ENCODE measurements around the gene TIGD3.

TIGD3 gene

GRCh38 chr11:65351511-65351910 is 3.0 kb upstream of the TIGD3 start:
- no peaks in the 10 kb centered on the region for H3K27me3 Mint-ChIP-seq
- no peaks in the 10 kb centered on the region for H3K9me3 Mint-ChIP-seq
- H3K27ac Mint-ChIP-seq: peak overlapping the region; percentile 46
- peaks cover 15% of the 10 kb centered on the region for H3K4me1 Mint-ChIP-seq (ENCODE audit: low read depth)
- H3K4me3 Mint-ChIP-seq: no peak overlapping the region
- peaks cover 33% of the 10 kb centered on the region for H3K36me3 Mint-ChIP-seq (ENCODE audit: low read depth)

DNA sequence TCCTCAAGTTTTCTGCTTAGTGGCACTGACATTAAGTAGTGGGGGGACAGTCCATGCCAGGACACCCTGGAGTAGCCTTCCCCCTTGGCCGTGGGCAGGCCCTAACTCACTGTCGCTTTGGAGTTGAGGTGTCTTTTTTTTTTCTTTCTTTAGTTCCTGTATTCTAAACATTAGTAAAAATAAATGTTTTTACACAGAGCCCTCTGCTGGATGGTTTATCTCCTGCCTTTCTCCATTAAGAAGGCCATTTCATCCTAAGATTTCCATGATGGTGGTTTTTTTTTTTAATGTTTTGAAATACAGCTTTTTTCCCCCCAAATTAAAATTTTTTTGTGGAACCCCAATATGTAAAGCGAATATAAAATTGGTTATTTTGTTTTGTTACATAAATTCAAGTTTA is 1.8 kb upstream of the TIGD3 start:
- H3K4me1 Mint-ChIP-seq (ENCODE audit: low read depth): peaks cover 15% of the 10 kb centered on the region
- H3K36me3 Mint-ChIP-seq (ENCODE audit: low read depth): peaks cover 30% of the 10 kb centered on the region
- no peak overlapping the region for H3K4me3 Mint-ChIP-seq
- no peaks in the 10 kb centered on the region for H3K9me3 Mint-ChIP-seq
- H3K27me3 Mint-ChIP-seq: no peaks in the 10 kb centered on the region
- H3K27ac Mint-ChIP-seq: no peak overlapping the region

- no peaks in the 10 kb centered on the region for H3K9me3 Mint-ChIP-seq
- peaks cover 30% of the 10 kb centered on the region for H3K36me3 Mint-ChIP-seq (ENCODE audit: low read depth)
- H3K27me3 Mint-ChIP-seq: no peaks in the 10 kb centered on the region
- H3K27ac Mint-ChIP-seq: no peak overlapping the region
- H3K4me1 Mint-ChIP-seq (ENCODE audit: low read depth): peaks cover 15% of the 10 kb centered on the region
- H3K4me3 Mint-ChIP-seq: no peak overlapping the region
Observed at GRCh38 chr11:65353376-65353775, 1.2 kb upstream of the TIGD3 start.

DNA sequence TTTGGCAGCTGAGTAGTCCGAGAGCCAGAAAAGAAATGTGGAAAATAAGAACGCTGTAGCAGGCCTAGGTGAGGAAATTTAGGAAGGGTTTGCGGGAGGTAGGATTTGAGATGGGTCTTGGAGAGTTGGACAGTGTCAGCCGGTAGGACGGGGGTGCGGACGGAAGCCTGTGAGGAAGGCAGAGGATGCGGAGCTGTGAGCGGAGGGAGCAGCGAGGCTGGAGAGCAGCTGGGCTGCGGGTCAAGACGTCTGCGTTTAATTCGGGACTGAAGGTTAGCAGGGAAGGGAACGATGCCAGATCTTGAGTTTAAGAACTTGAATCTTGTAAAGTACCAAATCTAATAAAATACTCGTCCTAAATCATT is 669 bp upstream of the TIGD3 start:
- H3K4me1 Mint-ChIP-seq (ENCODE audit: low read depth): peaks cover 15% of the 10 kb centered on the region
- H3K4me3 Mint-ChIP-seq: peak overlapping the region; percentile 30
- no peak overlapping the region for H3K27ac Mint-ChIP-seq
- H3K9me3 Mint-ChIP-seq: no peaks in the 10 kb centered on the region
- no peaks in the 10 kb centered on the region for H3K27me3 Mint-ChIP-seq
- peaks cover 26% of the 10 kb centered on the region for H3K36me3 Mint-ChIP-seq (ENCODE audit: low read depth)

DNA sequence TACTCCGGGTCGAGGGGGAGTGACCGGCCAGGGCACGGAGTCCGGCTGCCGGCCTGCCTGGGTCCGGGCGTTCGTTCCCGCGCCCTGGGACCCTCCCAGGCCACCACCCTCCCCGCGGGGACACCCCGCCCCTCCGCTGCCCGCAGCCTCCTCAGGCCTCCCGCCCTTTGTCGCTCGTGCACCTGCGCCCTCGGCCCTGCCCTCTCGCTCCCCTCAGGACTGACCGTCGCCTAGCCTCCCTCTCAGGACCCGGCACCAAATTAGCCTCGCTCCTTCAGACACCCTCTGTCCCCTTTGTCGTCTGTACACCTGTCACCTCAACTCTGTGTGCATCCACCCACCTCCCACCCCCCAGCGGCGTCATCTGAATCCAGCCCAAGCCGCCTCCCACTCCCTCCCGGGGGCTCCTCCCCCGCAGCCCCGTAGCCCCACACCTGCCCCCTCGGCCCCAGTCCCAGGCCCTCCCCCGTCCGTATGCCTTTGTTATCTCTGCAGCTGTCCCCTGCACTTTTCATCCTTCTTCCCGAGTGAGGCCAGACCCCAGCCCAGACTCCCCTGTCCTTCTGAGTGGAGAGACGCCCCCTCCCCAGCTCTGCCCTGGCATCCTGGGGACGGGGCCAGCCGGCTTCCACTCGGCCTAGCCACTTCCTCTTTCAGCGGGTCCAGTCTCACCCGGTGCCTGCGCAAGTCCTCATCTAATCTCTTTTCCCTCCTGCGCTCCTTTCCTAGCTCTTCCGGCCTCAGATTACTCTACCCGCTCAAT is 643 bp downstream of the TIGD3 start:
- H3K27me3 Mint-ChIP-seq: no peaks in the 10 kb centered on the region
- peaks cover 15% of the 10 kb centered on the region for H3K4me1 Mint-ChIP-seq (ENCODE audit: low read depth)
- H3K27ac Mint-ChIP-seq: no peak overlapping the region
- peaks cover 16% of the 10 kb centered on the region for H3K36me3 Mint-ChIP-seq (ENCODE audit: low read depth)
- H3K9me3 Mint-ChIP-seq: no peaks in the 10 kb centered on the region
- H3K4me3 Mint-ChIP-seq: peak overlapping the region; percentile 86

- no peak overlapping the region for H3K27ac Mint-ChIP-seq
- H3K4me3 Mint-ChIP-seq: peak overlapping the region; percentile 86
- H3K9me3 Mint-ChIP-seq: no peaks in the 10 kb centered on the region
- peaks cover 15% of the 10 kb centered on the region for H3K4me1 Mint-ChIP-seq (ENCODE audit: low read depth)
- H3K36me3 Mint-ChIP-seq (ENCODE audit: low read depth): peaks cover 15% of the 10 kb centered on the region
- no peaks in the 10 kb centered on the region for H3K27me3 Mint-ChIP-seq
Observed at GRCh38 chr11:65355776-65356393, 1.3 kb downstream of the TIGD3 start.

GRCh38 chr11:65356394-65356972 is 1.9 kb downstream of the TIGD3 start:
- Mint-ChIP-seq H3K36me3 (ENCODE audit: low read depth) (peaks cover 15% of the 10 kb centered on the region), H3K27me3 (no peaks in the 10 kb centered on the region), H3K27ac (no peak overlapping the region), H3K4me3 (peak overlapping the region; percentile 65), H3K9me3 (no peaks in the 10 kb centered on the region), H3K4me1 (ENCODE audit: low read depth) (peaks cover 15% of the 10 kb centered on the region)

- Mint-ChIP-seq H3K9me3 (no peaks in the 10 kb centered on the region), H3K27ac (no peak overlapping the region), H3K4me3 (no peak overlapping the region), H3K27me3 (no peaks in the 10 kb centered on the region), H3K36me3 (ENCODE audit: low read depth) (peaks cover 1% of the 10 kb centered on the region), H3K4me1 (ENCODE audit: low read depth) (peaks cover 24% of the 10 kb centered on the region)
Observed at GRCh38 chr11:65357856-65358356, 3.4 kb downstream of the TIGD3 start.

DNA sequence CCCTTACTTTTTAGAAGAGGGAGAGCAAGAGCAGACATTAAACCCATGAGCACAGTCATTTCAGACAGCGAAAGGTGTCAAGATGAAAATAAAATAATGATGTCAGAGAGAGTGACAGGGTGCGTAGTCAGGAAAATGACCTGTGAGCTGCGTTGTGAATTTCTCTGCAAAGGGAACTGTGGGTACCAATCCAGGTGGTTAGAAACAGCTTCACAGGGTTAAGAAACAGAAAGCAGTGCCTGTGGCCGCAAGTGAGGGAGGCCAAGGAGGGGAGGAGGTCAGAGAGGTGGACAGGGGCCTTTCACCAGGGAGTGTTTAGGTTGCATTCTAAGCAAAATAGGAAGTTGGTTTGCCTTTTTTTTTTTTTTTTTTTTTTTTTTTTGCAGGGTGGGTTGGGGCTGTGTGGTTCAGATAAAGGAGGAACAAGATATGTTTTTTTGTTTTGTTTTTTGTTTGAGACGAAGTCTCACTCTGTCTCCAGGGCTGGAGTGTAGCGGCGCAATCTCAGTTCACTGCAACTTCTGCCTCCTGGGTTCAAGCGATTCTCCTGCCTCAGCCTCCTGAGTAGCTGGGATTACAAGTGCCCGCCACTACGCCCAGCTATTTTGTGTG is 7.9 kb downstream of the TIGD3 start:
- H3K27me3 Mint-ChIP-seq: no peaks in the 10 kb centered on the region
- H3K36me3 Mint-ChIP-seq (ENCODE audit: low read depth): no peaks in the 10 kb centered on the region
- H3K27ac Mint-ChIP-seq: peak overlapping the region; percentile 68
- H3K9me3 Mint-ChIP-seq: no peaks in the 10 kb centered on the region
- H3K4me3 Mint-ChIP-seq: peak overlapping the region; percentile 12
- H3K4me1 Mint-ChIP-seq (ENCODE audit: low read depth): peaks cover 10% of the 10 kb centered on the region

DNA sequence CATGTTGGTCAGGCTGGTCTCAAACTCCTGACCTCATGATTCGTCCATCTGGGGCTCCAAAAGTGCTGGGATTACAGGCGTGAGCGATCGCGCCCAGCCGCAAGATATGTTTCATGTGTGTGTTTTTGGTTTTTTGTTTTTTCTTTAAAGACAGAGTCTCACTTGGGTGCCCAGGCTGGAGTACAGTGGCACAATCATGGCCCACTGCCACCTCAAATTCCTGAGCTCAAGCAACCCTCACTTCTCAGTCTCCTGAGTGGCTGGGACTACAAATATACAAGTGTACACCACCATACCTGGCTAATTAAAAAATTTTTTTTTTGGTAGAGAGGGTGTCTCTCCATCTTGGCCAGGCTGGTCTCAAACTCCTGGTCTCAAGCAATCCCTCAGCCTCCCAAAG is 8.4 kb downstream of the TIGD3 start:
- no peaks in the 10 kb centered on the region for H3K9me3 Mint-ChIP-seq
- H3K4me1 Mint-ChIP-seq (ENCODE audit: low read depth): peaks cover 10% of the 10 kb centered on the region
- H3K27ac Mint-ChIP-seq: no peak overlapping the region
- no peaks in the 10 kb centered on the region for H3K27me3 Mint-ChIP-seq
- H3K36me3 Mint-ChIP-seq (ENCODE audit: low read depth): no peaks in the 10 kb centered on the region
- H3K4me3 Mint-ChIP-seq: no peak overlapping the region

GRCh38 chr11:65363770-65364169 is 9.2 kb downstream of the TIGD3 start:
- Mint-ChIP-seq H3K36me3 (ENCODE audit: low read depth) (no peaks in the 10 kb centered on the region), H3K9me3 (no peaks in the 10 kb centered on the region), H3K4me3 (no peak overlapping the region), H3K27me3 (no peaks in the 10 kb centered on the region), H3K27ac (no peak overlapping the region), H3K4me1 (ENCODE audit: low read depth) (peaks cover 10% of the 10 kb centered on the region)

GRCh38 chr11:65366340-65366773 is 11.8 kb downstream of the TIGD3 start:
- H3K27ac Mint-ChIP-seq: no peak overlapping the region
- H3K27me3 Mint-ChIP-seq: no peaks in the 10 kb centered on the region
- H3K36me3 Mint-ChIP-seq (ENCODE audit: low read depth): no peaks in the 10 kb centered on the region
- H3K4me1 Mint-ChIP-seq (ENCODE audit: low read depth): peaks cover 10% of the 10 kb centered on the region
- H3K4me3 Mint-ChIP-seq: no peak overlapping the region
- no peaks in the 10 kb centered on the region for H3K9me3 Mint-ChIP-seq

- Mint-ChIP-seq H3K27ac (peak overlapping the region; percentile 31), H3K4me3 (no peak overlapping the region), H3K27me3 (no peaks in the 10 kb centered on the region), H3K36me3 (ENCODE audit: low read depth) (no peaks in the 10 kb centered on the region), H3K4me1 (ENCODE audit: low read depth) (no peaks in the 10 kb centered on the region), H3K9me3 (no peaks in the 10 kb centered on the region)
Observed at GRCh38 chr11:65370659-65371049, 16.1 kb downstream of the TIGD3 start.

GRCh38 chr11:65373839-65374580 is 19.5 kb downstream of the TIGD3 start:
- Mint-ChIP-seq H3K9me3 (no peaks in the 10 kb centered on the region), H3K27ac (no peak overlapping the region), H3K4me1 (ENCODE audit: low read depth) (no peaks in the 10 kb centered on the region), H3K4me3 (no peak overlapping the region), H3K36me3 (ENCODE audit: low read depth) (no peaks in the 10 kb centered on the region), H3K27me3 (no peaks in the 10 kb centered on the region)
